HG03457 (cell line): Measurements from ENCODE around the gene CLEC2A.
"Not testable (repeated sequence)": the region's sequence is repeated elsewhere in the genome, so short reads cannot be mapped to it uniquely, and the experiment has no call there.

Experiments used
- ATAC-seq: cut with Tn5 transposase; IDR thresholded peaks from one replicate; pipeline ENCODE4 v1.9.1; 2021; ENCODE audit warnings: moderate number of reproducible peaks; ENCODE audit not compliant: unreplicated experiment

The CLEC2A gene

DNA sequence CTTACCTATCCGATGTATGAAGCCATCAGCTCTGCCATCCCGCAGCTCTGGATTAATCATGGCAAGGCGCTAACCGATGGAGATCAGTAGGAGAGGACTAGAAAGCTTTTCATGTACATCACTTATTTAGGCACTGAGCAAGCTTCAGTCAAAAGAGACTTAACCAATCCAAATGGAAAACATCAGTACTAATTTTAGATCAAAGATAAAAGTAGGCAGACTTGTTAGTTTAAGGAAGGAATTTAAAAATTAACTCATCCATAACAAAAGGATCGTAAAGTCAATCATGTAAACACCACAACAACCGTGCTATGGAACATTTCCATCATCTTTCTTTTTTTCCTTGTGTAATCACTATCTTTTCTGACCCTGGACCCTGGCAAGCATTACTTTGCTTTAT lies at the start of gene CLEC2A:
CLEC2A (minus strand) TSS at position 101 of the 400 bp plus-strand sequence; CDS start at position 60, 41 bp downstream.
- ATAC-seq = no peak

DNA sequence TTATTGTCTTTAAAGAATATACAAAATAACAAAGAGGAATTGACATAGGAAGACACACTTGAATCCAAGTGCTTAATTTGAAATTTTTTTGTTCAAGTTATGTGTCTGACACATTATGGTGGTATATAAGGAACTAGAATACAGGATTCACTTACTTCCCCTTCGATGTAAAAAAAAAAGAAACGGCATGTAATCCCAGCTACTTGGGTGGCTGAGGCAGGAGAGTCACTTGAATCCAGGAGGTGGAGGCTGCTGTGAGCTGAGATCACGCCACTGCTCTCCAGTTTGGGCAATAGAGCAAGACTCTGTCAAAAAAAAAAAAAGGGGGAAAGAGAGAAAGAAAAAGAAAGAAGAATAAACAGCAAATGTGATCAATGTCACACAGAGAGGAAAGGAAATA lies 48.0 kb upstream of the CLEC2A start:
- ATAC-seq = no peak

DNA sequence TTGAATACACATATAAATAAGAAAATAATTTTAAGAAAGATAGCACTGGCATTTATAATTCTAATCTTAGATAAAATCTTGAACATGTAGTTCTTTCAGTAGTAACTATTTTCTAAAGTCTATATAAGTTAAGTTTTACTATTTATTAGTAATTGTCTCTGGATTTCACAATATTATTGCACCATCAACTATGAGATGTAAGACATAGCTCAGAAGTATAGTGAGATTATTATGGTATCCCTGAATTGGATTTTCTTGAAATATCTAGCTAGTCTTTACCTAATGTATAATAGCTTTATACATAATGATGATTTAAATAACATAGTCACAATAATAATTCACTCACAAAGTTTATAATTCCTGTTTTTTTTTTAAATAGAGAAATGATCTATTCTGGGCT lies 45.7 kb upstream of the CLEC2A start:
- no peak for ATAC-seq

DNA sequence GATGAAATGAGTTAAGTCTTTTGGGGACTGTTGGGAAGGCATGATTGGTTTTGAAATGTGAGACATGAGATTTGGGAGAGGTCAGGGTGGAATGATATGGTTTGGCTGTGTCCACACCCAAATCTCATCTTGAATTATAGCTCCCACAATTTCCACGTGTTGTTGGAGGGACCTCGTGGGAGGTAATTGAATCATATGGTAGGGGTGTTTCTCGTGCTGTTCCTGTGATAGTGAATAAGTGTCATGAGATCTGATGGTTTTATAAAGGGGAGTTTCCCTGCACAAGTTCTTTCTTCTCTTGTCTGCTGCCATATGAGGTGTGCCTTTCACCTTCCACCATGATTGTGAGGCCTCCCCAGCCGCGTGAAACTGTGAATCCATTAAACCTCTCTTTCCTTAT lies 44.5 kb upstream of the CLEC2A start:
- ATAC-seq = not testable (repeated sequence)

GRCh38 chr12:9975614-9976013 lies 43.4 kb upstream of the CLEC2A start:
- no peak for ATAC-seq

DNA sequence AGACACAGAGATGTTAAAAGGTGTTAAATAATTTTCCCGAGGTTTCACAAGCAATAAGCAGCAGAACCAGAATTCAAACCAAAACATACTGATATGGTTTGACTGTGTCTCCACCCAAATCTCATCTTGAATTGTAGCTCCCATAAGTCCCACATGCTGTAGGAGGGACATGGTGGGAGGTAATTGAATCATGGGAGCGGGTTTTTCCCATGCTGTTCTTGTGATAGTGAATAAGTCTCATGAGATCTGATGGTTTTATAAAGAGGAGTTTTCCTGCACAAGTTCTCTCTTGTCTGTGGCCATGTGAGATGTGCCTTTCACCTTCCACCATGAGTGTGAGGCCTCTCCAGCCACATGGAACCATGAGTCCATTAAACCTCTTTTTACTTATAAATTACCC lies 42.6 kb upstream of the CLEC2A start:
- not testable (repeated sequence) for ATAC-seq

DNA sequence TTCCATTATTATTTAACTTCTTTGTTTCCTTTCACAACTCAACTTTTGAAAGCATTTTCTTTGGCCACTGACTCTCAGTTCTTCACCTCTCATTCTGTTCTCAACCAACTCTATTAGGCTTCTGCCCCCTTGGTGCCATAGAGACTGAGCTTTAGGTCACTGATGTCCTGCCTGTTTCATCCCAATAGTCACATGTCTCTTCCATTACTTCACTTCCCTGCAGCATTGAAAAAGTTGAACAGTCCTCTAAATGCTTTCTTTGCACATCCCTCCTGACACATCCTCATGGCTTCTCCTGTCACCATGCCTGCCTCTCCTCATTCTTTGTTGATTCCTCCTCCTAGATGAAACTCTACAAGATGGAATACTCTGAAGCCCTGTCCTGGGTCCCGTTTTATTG lies 41.8 kb upstream of the CLEC2A start:
- ATAC-seq = no peak

DNA sequence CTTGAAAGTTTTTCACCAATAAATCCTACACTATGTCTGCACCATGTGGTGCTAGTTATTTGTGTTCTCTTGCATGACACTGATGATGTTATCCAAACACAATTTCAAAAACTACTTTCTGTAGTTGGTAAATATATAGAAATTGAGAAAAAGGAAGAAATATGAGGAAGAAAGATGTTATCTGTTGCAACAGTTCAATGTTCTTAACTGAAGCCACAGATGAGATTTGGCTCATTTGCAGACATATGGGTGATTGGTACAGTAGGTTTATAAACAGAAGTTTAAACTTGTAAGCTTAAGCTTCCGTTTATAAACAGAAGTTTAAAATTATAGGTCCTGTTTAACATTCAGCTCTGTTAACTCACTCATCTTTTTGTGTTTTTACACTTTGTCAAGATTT lies 39.0 kb upstream of the CLEC2A start, which contains the start of gene CLEC12A:
CLEC12A (plus strand) TSS at position 229 of the 400 bp plus-strand sequence. CDS start 188 bp downstream, outside the sequence.
- no peak for ATAC-seq

GRCh38 chr12:9969673-9970072 lies 37.5 kb upstream of the CLEC2A start:
- no peak for ATAC-seq

GRCh38 chr12:9961901-9962300 lies 29.7 kb upstream of the CLEC2A start:
- no peak for ATAC-seq

DNA sequence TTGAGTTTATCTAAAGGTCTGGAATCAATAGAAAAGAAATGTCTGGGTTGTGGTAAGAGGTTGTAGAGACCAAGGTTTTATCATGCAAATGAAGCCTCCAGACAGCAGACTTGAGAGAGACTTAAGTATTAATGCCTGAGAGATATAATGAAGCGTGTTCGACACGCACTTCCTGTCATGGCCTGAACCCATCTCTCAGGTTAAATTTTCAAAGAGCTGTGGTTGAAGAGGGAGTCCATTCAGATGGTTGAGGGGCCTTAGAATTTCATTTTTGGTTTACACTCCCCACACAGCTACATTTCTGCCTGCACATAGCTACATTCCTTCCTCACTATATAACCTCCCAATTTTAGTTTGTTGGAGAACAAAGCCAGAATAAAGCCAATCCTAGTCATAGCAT lies 28.9 kb upstream of the CLEC2A start:
- no peak for ATAC-seq

DNA sequence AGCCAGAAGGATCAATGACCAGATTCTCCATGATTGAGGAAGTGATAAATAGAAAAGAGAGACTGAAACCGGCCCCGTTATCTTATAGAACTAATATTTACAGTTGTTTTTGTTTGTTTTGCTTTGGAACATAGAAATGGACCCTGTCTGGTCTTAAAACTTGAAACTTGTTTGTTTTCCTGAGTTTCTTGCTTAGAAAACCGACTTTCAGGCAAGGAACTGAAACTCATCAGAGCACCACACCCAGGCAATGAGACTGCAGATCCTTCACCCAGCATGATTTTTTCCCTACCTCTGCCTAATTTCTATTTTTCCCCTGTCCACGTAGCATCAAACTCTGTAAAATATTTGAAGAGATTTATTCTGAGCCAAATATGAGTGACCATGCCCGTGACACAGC lies 28.4 kb upstream of the CLEC2A start:
- ATAC-seq = no peak

DNA sequence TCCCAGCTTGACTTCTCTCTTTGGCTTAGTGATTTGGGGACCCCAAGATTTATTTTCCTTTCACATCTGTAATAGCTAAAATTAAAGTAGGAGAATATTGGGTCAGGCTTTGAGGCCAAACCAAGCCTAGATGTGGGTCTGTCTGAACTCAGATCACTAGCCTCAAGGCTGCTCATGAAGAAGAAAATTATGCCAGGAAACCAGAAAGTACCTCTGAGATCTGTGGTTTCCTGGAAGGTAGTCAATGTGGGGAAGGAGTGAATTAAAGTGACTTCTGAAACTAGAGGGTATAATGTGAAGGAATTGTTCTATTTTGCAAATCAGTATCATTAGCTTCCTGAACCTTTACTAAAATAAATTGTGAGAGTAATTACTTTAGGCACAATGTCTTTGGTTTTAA lies 25.7 kb upstream of the CLEC2A start:
- no peak for ATAC-seq

DNA sequence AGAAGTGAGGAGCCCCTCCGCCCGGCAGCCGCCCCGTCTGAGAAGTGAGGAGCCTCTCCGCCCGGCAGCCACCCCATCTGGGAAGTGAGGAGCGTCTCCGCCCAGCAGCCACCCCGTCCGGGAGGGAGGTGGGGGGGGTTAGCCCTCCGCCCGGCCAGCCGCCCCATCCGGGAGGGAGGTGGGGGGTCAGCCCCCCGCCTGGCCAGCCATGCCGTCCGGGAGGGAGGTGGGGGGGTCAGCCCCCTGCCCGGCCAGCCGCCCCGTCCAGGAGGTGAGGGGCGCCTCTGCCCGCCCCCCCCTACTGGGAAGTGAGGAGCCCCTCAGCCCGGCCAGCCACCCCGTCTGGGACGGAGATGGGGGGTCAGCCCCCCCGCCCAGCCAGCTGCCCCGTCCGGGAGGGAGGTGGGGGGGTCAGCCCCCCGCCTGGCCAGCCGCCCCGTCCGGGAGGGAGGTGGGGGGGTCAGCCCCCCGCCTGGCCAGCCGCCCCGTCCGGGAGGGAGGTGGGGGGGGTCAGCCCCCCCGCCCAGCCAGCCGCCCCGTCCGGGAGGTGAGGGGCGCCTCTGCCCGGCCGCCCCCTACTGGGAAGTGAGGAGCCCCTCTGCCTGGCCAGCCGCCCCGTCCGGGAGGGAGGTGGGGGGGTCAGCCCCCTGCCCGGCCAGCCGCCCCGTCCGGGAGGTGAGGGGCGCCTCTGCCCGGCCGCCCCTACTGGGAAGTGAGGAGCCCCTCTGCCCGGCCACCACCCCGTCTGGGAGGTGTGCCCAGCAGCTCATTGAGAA lies 21.0 kb upstream of the CLEC2A start:
- not testable (repeated sequence) for ATAC-seq

- no peak for ATAC-seq
Measured at GRCh38 chr12:9951026-9951675, 19.0 kb upstream of the CLEC2A start.

GRCh38 chr12:9948606-9949296 lies 16.6 kb upstream of the CLEC2A start:
- peak; percentile 68 for ATAC-seq

DNA sequence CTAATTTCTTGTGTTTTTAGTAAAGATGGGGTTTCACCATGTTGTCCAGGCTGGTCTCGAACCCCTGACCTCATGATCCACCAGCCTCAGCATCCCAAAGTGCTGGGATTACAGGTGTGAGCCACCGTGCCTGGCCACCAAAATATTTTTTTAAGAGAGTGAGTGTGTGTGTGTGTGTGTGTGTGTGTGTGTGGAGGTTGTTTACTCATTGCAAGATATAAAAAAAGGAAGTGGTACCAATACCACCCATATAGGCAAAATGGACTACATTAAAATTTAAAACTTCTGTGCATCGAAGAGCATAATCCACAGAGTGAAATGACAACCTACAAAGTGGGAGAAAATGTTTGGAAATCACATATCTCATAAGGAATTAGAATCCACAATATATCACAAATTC lies 15.5 kb upstream of the CLEC2A start:
- ATAC-seq = no peak

- no peak for ATAC-seq
Measured at GRCh38 chr12:9944391-9944790, 12.2 kb upstream of the CLEC2A start.

DNA sequence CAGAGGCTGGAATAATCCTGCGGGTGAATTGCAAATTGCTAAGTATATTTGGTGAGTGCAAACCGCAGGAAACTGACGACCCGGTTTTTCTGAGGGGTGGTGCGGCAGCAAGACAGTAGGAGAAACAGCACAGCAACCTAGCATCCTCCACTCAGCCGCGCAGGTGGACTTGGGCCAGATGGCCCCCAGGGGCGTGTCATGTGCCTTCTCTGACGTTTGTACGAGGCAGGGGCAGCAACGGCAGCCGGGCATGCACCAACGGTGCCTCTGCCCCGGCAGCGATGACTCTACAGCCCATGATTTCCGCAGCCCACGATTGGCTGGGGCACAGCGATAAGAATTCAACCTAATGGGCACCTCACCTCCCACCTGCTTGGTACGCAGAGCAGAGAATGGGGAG lies 11.1 kb upstream of the CLEC2A start:
- no peak for ATAC-seq

GRCh38 chr12:9941838-9942237 lies 9.7 kb upstream of the CLEC2A start:
- no peak for ATAC-seq

DNA sequence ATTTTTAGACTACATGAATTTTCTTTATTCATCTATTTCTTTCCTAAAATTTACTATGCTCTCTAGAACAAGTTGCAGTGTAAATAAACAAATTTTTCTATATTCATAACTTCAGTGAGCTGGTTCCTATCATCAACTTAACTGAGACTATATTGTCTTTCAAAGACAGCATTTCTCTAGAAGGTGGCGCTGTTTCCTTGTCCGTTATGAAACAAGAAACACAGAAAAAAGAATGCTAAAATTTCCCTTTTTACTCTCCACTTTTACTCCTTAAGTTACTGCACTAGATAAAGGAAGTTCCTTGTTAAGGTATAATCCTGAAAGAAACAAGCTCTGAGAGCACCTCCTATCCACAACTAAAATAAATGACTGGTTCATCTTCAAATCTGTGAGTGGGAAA lies 8.2 kb upstream of the CLEC2A start:
- ATAC-seq = no peak

DNA sequence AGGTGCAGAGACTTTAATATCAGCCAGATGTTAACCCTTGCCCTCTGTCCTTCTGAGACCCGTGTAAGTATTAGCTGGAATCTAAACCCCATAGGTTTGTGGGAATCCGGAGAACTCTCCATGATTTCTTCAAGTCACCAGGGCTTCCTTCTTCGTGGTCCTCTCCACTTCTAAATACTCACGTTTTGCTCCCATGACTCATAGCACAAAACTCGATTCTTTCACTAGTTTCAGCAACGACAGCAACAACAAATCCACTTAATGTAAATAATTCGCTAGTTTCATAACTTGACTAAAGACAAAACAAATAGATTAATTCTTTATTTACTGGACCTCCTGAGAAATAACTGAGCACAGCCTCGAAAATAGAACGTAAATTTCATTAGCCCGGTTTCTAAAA lies 4.4 kb upstream of the CLEC2A start:
- ATAC-seq = no peak
